K562 (cell line): Measurements from ENCODE around the gene PDE2A. TPM values are rescaled to one million over a fixed set of nuclear protein-coding genes. Genes with fewer than 3 reads are reported as not detected.

Experiments used
- ATAC-seq: fragments of 200-7000 bp; cut with Tn5 transposase; 3 replicates; pipeline ENCODE4 v1.9.1; 2020; ENCODE audit warnings: moderate library complexity
- BruUV-seq: library from RNA; stranded (reverse); fragments of 400-500 nt; replicated peaks from 2 replicates; lab custom pipeline; 2021; lab: Mats Ljungman, UMichigan
- CTCF ChIA-PET: fragments of 300-600 bp; formaldehyde crosslinking; extraction: SDS; loops from one replicate; lab custom pipeline; 2021; ENCODE audit warnings: low intra/inter-chr PET ratio; lab: Yijun Ruan, JAX
- POLR2A ChIA-PET: fragments of 300-600, 350-650 bp; sonication (Branson Sonifier 250); formaldehyde crosslinking; extraction: SDS; loops from one replicate; lab custom pipeline; 2021; ENCODE audit warnings: antibody characterized with exemption, inconsistent platforms; lab: Yijun Ruan, JAX
- DNase-seq, 4 experiments: peaks; one replicate each; pipeline versions ENCODE4 v3.0.0 to v3.0.0-alpha.2; 2011 to 2018; ENCODE audit warnings: low spot score in 3 of 4, mixed read lengths in 3 of 4; ENCODE audit errors: extremely low read depth in 1 of 4
- FAIRE-seq: peaks from 2 replicates; lab custom pipeline; 2011; peaks lifted over from hg19 to GRCh38; lab: Jason Lieb, UNC
- H2AFZ ChIP-seq: 2 replicates; pipeline ENCODE4 v1.6.0; 2011; ENCODE audit warnings: low read depth, low read length, control low read depth, inconsistent platforms
- H3K27ac ChIP-seq: fragments of 200-600 bp; 3 replicates; pipeline ENCODE4 v1.8.0; 2011; ENCODE audit warnings: low read depth, mild to moderate bottlenecking, control low read depth, inconsistent platforms, low read length, moderate library complexity, mixed read lengths; ENCODE audit errors: extremely low read depth
- H3K27me3 ChIP-seq, 2 experiments: fragments of 300-600 bp in 1 of 2; 2 replicates in 1 of 2; 3 replicates in 1 of 2; pipeline versions ENCODE4 v1.6.0 to v1.8.0; 2011; ENCODE audit warnings: inconsistent platforms in 2 of 2, low read length in 2 of 2, mild to moderate bottlenecking in 1 of 2, mixed read lengths in 1 of 2, moderate library complexity in 1 of 2; ENCODE audit not compliant: control insufficient read depth in 2 of 2, insufficient read depth in 2 of 2
- H3K36me3 ChIP-seq: fragments of 300-600 bp; 3 replicates; pipeline ENCODE4 v1.8.0; 2011; ENCODE audit warnings: mild to moderate bottlenecking, low read length, inconsistent platforms; ENCODE audit not compliant: control insufficient read depth, insufficient read depth
- H3K4me1 ChIP-seq, 2 experiments: fragments of 200-600 bp in 1 of 2; replicated peaks in 1 of 2; 2 replicates in 1 of 2; 3 replicates in 1 of 2; pipeline versions ENCODE4 v1.5.1 to v1.8.0; 2011; ENCODE audit warnings: inconsistent platforms in 2 of 2, low read length in 2 of 2, mild to moderate bottlenecking in 1 of 2, mixed read lengths in 1 of 2, moderate library complexity in 1 of 2; ENCODE audit not compliant: control insufficient read depth in 2 of 2, insufficient read depth in 2 of 2
- H3K4me2 ChIP-seq: 2 replicates; pipeline ENCODE4 v1.6.1; 2011; ENCODE audit warnings: low read length, control low read depth, inconsistent platforms, mixed read lengths; ENCODE audit not compliant: insufficient read depth
- H3K4me3 ChIP-seq: fragments of 200-600 bp; sonication (generic), shearing (Covaris generic); 2 replicates; pipeline ENCODE4 v1.5.1; 2016; ENCODE audit warnings: control low read depth, inconsistent platforms
- H3K79me2 ChIP-seq: fragments of 200-600 bp; 3 replicates; pipeline ENCODE4 v1.8.0; 2011; ENCODE audit warnings: low read length, inconsistent platforms; ENCODE audit not compliant: control insufficient read depth, insufficient read depth
- H3K9ac ChIP-seq, 2 experiments: 2 replicates each; pipeline versions ENCODE4 v1.6.0 to v1.6.1; 2011; ENCODE audit warnings: low read depth in 2 of 2, low read length in 2 of 2, control low read depth in 1 of 2, inconsistent platforms in 1 of 2, mild to moderate bottlenecking in 1 of 2, mixed read lengths in 1 of 2; ENCODE audit not compliant: insufficient read depth in 1 of 2
- H3K9me1 ChIP-seq: one replicate; pipeline ENCODE4 v1.6.0; 2011; ENCODE audit warnings: inconsistent platforms, mild to moderate bottlenecking, low read length, moderate library complexity; ENCODE audit not compliant: control insufficient read depth, insufficient read depth
- H3K9me3 ChIP-seq: replicated peaks from 2 replicates; pipeline ENCODE4 v1.5.1; 2011; ENCODE audit warnings: low read depth, low read length, inconsistent platforms; ENCODE audit not compliant: control insufficient read depth, insufficient read depth
- H4K20me1 ChIP-seq: replicated peaks from 2 replicates; pipeline ENCODE4 v1.6.1; 2011; ENCODE audit warnings: low read length, inconsistent platforms, mixed read lengths; ENCODE audit not compliant: control insufficient read depth, insufficient read depth
- DLX4 ChIP-seq: fragments of 250-450 bp; sonication (Bioruptor Pico); IDR thresholded peaks from 2 replicates; pipeline ENCODE4 v1.6.1; 2021; ENCODE audit warnings: mild to moderate bottlenecking
- DNMT1 ChIP-seq: fragments of 450-650 bp; IDR thresholded peaks from 2 replicates; pipeline ENCODE4 v1.6.1; 2016; ENCODE audit warnings: antibody characterized with exemption, mild to moderate bottlenecking
- DPF2 ChIP-seq: fragments of 450-650 bp; IDR thresholded peaks from 2 replicates; pipeline ENCODE4 v1.6.1; 2016
- EGR1 ChIP-seq: fragments of 450-650 bp; conservative IDR thresholded peaks from 2 replicates; pipeline ENCODE4 v1.6.1; 2017; ENCODE audit warnings: mild to moderate bottlenecking
- FOS ChIP-seq: IDR thresholded peaks from 3 replicates; pipeline ENCODE4 v1.6.1; 2011; ENCODE audit not compliant: insufficient read length; ENCODE audit errors: extremely low read depth
- MTA3 ChIP-seq: fragments of 450-650 bp; formaldehyde crosslinking; IDR thresholded peaks from 2 replicates; pipeline ENCODE4 v1.6.1; 2017; ENCODE audit warnings: mild to moderate bottlenecking, borderline replicate concordance
- PTTG1 ChIP-seq: fragments of 450-650 bp; IDR thresholded peaks from 2 replicates; pipeline ENCODE4 v1.6.1; 2016; ENCODE audit warnings: low read depth, mild to moderate bottlenecking, missing genetic modification characterization, missing compliant biosample characterization
- SOX6 ChIP-seq: fragments of 450-650 bp; IDR thresholded peaks from 2 replicates; pipeline ENCODE4 v1.6.1; 2014; ENCODE audit warnings: mild to moderate bottlenecking
- TGIF2 ChIP-seq: sonication (generic); formaldehyde crosslinking; IDR thresholded peaks from 2 replicates; pipeline ENCODE4 v1.8.1; 2022; ENCODE audit warnings: mild to moderate bottlenecking, missing genetic modification reagents, moderate library complexity
- ZBTB17 ChIP-seq: fragments of 450-650 bp; formaldehyde crosslinking; IDR thresholded peaks from 2 replicates; pipeline ENCODE4 v1.4.0; 2020; ENCODE audit warnings: mild to moderate bottlenecking
- WGBS: fragments of 100-300 bp; shearing (Covaris generic); methylation state at CpG from one replicate; pipeline ENCODE4 v1.1.6; 2016; ENCODE audit warnings: low coverage, mixed read lengths; ENCODE audit not compliant: insufficient coverage; ENCODE audit errors: missing lambda C conversion rate; 5-methylcytosine and 5-hydroxymethylcytosine counted together
- in situ Hi-C: fragments of 300-500 bp; cut with MboI; formaldehyde crosslinking; loops from 4 replicates; pipeline ENCODE4 v1.15.0; 2018; ENCODE audit warnings: inconsistent platforms, mixed read lengths
- intact Hi-C: fragments of 100-400 bp; cut with micrococcal nuclease; formaldehyde crosslinking; loops from 2 replicates; pipeline ENCODE4 v1.14.2; 2022
- polyA plus RNA-seq, 8 experiments: library from polyadenylated mRNA; depleted of rRNA in 4 of 8; stranded (reverse) in 5 of 8; unstranded in 3 of 8; fragments of >200 nt; fragmentation: Nextera tagmentation in 2 of 8; fragmentation: Illumina TruSeq in 1 of 8; extraction: Ambion mirVana in 2 of 8; extraction: Trizol in 1 of 8; gene quantifications; 2 replicates each; pipeline versions ENCODE4 v1.2.1 to v1.2.3, GENCODE V29; 2011 to 2014; ENCODE audit warnings: inconsistent platforms in 1 of 8, missing spikeins in 1 of 8
- total RNA-seq, 7 experiments: library from RNA; depleted of rRNA in 6 of 7; stranded (reverse); fragments of >200 nt in 6 of 7; fragmentation: Illumina TruSeq in 2 of 7; extraction: Trizol in 2 of 7; gene quantifications; 2 replicates each; pipeline versions ENCODE4 v1.2.1 to v1.2.3, GENCODE V29; 2011 to 2021; ENCODE audit warnings: low replicate concordance in 1 of 7
- TF ChIP-seq, protein P1 (sequence below): sonication (generic); formaldehyde crosslinking; IDR thresholded peaks from 2 replicates; pipeline ENCODE4 v1.8.0; 2022; ENCODE audit warnings: mild to moderate bottlenecking, missing genetic modification reagents

PDE2A gene
- total and polyA plus RNA-seq, 9 of the 15 experiments (the other 6 are each of a cell fraction or from before 2014, with no cell fraction given) = 0.07 to 15.2 (median 1.6) TPM; not detected in 1

- TF ChIP-seq, protein P1, sequence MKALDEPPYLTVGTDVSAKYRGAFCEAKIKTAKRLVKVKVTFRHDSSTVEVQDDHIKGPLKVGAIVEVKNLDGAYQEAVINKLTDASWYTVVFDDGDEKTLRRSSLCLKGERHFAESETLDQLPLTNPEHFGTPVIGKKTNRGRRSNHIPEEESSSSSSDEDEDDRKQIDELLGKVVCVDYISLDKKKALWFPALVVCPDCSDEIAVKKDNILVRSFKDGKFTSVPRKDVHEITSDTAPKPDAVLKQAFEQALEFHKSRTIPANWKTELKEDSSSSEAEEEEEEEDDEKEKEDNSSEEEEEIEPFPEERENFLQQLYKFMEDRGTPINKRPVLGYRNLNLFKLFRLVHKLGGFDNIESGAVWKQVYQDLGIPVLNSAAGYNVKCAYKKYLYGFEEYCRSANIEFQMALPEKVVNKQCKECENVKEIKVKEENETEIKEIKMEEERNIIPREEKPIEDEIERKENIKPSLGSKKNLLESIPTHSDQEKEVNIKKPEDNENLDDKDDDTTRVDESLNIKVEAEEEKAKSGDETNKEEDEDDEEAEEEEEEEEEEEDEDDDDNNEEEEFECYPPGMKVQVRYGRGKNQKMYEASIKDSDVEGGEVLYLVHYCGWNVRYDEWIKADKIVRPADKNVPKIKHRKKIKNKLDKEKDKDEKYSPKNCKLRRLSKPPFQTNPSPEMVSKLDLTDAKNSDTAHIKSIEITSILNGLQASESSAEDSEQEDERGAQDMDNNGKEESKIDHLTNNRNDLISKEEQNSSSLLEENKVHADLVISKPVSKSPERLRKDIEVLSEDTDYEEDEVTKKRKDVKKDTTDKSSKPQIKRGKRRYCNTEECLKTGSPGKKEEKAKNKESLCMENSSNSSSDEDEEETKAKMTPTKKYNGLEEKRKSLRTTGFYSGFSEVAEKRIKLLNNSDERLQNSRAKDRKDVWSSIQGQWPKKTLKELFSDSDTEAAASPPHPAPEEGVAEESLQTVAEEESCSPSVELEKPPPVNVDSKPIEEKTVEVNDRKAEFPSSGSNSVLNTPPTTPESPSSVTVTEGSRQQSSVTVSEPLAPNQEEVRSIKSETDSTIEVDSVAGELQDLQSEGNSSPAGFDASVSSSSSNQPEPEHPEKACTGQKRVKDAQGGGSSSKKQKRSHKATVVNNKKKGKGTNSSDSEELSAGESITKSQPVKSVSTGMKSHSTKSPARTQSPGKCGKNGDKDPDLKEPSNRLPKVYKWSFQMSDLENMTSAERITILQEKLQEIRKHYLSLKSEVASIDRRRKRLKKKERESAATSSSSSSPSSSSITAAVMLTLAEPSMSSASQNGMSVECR (CRISPR knock-in tag) = peak; percentile 50; the same call in 1 of the 2 replicates
- no peak for TF ChIP-seq PTTG1 (tag)
- peak; percentile 52 for TF ChIP-seq EGR1
- TF ChIP-seq ZBTB17 (CRISPR knock-in tag) = no peak
These were observed 2.7 kb upstream of the PDE2A start (continued) for GRCh38 chr11:72676861-72677341.

- Histone ChIP-seq H3K4me3 (no peak overlapping the region), H3K9me1 (no peaks in the 10 kb centered on the region), H3K4me2 (no peak overlapping the region), H3K9me3 (no peaks in the 10 kb centered on the region), H4K20me1 (peaks cover 18% of the 10 kb centered on the region), H2AFZ (no peak overlapping the region), H3K27me3 (peaks cover 7 to 74% of the 10 kb centered on the region in 2 experiments; a peak in 4 of 5 replicates), H3K4me1 (peaks cover 0 to 14% of the 10 kb centered on the region in 2 experiments; a peak in 2 of 5 replicates), H3K36me3 (no peaks in the 10 kb centered on the region), H3K9ac (no peak overlapping the region), H3K79me2 (no peaks in the 10 kb centered on the region), H3K27ac (no peak overlapping the region)
- BruUV-seq = no TSS peak
- in situ Hi-C loops = loop anchor here (10.0 kb wide), 1 partner anchor 200 kb away; no protein-coding TSS in a partner anchor
- FAIRE-seq = no peak
- POLR2A ChIA-PET = interaction anchor here (0.6 to 1.3 kb wide), 2 partner anchors 9 to 72 kb away, joined by 3 to 5 read pairs; no protein-coding TSS in a partner anchor
- 8% methylated on average over 1 of the region's 2 CpGs for WGBS
- no peak for ATAC-seq
- intact Hi-C loops = no loop called here
- no peak for DNase-seq
- CTCF ChIA-PET = no interaction called here
- no peak for TF ChIP-seq DNMT1
- TF ChIP-seq SOX6 = no peak
- TF ChIP-seq TGIF2 (CRISPR knock-in tag) = no peak
- no peak for TF ChIP-seq FOS
- TF ChIP-seq DLX4 (CRISPR knock-in tag) = no peak
- TF ChIP-seq DPF2 = no peak
- no peak for TF ChIP-seq MTA3
These were observed 999 bp upstream of the PDE2A start for GRCh38 chr11:72675221-72675620.
